ENCODE results near the gene CCDC107.
"Not testable (repeated sequence)": the region's sequence is repeated elsewhere in the genome, so short reads cannot be mapped to it uniquely, and the experiment has no call there.

Gene CCDC107

DNA sequence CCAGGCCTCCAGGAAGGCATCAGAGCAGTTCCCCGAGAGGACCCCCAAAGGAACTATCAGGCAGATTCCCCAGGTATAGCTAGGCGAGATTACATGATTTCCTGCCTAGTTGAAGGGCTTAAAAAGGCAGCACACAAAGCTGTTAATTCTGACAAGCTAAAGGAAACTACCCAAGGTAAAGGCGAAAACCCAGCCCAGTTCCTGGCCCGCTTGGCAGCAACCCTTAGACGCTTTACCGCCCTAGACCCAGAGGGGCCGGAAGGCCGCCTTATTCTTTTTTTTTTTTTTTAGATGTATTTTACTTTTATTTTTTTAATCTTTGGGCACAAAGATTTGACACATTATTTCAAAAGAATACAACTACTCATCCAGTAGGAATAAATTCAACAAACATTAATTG, 19.3 kb upstream of the CCDC107 start:
- not testable (repeated sequence) for DNase-seq

DNA sequence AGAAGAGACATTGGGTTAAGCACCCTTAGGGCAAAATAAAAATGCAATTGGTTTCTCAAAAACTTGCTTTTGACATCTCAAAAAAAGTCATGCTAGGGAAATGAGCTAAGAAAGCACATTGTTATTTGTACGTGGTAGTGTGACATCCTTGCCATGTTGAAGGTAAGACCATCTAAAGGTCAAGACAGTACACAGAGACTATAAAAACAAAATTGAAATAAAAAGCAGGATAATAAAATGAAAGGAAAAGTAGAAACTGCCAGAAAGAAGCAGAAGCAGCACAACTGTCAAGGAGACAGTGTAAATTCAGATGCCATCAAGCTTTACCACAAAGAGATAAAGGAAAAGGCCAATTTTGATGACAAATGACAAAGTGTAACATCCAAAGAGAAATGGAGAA, 18.9 kb upstream of the CCDC107 start:
- DNase-seq, result not testable (repeated sequence)

DNA sequence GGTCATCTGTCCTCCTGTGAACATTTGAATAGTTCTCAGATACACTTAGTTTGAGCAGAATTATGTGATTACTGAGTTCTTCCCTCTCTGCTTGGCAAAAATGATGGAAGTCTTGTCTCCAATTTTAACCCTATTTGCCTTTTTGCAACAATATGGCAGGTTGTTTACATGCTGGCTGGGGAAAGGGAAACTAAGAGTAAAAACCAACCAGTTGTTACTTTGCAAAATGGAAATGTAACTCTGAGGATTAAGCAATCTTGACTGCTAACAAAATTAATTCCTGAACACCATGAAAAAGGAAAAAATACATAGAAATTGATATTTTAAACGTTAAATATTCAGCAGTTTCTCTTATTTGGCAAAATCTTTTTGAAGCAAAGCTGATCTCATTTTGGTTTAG, 18.5 kb upstream of the CCDC107 start:
- no peak for DNase-seq

DNA sequence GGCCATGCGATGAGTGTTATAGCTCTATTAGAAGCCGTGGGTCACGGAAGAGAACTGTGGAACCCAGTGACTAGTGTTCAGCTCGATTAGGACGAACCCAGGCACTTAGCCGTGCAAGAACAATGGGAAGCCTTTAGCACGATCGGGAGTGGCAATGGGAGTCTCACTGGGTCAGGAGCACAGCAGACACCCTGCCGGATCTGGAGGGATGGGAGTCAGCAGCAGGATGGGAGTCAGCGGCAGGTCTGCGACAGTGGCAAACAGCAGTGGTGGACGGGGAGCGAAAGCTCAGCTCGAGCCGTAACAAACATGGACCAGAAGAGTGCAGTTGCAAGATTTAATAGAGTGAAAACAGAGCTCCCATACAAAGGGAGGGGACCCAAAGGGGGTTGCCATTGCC, 17.7 kb upstream of the CCDC107 start:
- DNase-seq, result not testable (repeated sequence)

DNA sequence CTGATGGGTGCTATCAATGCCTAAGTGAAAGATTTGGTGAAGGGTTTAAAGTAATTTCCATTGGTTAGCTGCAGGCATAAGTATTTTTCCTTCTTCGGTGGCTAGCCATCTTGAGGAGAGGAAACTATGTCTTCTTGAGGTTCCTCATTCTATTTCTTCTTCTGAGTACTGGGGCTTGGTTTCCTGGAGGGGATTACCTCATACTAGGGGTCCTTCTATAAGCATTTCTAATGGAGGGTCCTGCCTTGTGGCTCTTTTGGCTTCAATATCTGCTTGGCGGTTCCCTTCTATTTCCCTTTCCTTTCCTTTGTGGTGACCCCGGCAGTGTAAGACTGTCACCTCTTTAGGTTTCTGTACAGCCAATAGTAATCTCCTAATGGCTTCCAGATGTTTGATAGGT, 16.6 kb upstream of the CCDC107 start:
- DNase-seq, result not testable (repeated sequence)

DNA sequence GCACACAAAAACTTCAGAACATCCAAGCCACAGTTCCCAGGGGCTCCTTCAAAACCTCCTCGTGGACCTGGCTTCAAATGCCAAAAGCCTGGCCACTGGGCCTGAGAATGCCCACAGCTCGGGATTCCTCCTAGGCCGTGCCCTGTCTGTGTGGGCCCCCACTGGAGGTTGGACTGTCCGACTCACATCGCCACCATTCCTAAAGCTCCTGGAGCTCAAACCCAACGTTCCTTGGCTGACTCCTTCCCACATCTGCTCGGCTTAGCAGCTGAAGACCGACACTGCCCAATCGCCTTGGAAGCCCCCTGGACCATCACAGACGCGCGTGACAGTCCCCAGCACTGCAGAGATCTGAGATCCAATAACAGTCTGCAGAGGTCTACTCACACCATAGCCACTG, 15.0 kb upstream of the CCDC107 start:
- DNase-seq, result no peak

DNA sequence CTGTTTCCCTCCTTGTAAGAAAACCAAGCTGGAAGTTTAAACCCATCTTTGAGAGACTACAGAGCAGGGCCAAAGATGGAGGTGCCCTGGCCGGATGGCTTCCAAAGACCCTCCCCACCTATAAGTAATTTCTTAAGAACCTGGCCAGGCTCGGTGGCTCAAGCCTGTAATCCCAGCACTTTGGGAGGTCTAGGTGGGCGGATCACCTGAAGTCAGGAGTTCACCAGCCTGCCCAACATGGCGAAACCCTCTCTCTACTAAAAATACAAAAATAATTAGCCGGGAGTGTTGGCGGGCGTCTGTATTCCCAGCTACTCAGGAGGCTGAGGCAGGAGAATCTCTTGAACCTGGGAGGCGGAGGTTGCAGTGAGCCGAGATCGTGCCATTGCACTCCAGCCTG, 12.4 kb upstream of the CCDC107 start:
- DNase-seq, result not testable (repeated sequence)

DNA sequence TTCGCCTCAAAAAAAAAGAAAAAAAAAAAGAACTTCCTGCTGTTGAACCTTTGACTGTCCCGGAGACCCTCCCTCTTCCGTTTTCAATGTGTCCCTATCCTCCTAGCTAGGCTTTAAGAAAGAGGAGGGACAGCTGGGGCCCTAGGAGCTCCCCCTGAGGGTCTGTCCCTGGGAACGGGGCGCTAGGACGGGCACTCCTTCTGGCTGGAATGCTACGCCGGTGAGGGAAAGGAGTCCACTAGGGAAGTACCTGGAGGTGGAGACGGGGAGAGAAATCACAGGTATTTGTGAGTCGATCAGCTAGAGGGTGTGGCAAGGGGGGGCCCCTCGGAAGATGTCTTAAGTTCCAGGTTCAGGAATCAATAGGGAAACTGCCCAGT, 11.9 kb upstream of the CCDC107 start:
- no peak for DNase-seq

DNA sequence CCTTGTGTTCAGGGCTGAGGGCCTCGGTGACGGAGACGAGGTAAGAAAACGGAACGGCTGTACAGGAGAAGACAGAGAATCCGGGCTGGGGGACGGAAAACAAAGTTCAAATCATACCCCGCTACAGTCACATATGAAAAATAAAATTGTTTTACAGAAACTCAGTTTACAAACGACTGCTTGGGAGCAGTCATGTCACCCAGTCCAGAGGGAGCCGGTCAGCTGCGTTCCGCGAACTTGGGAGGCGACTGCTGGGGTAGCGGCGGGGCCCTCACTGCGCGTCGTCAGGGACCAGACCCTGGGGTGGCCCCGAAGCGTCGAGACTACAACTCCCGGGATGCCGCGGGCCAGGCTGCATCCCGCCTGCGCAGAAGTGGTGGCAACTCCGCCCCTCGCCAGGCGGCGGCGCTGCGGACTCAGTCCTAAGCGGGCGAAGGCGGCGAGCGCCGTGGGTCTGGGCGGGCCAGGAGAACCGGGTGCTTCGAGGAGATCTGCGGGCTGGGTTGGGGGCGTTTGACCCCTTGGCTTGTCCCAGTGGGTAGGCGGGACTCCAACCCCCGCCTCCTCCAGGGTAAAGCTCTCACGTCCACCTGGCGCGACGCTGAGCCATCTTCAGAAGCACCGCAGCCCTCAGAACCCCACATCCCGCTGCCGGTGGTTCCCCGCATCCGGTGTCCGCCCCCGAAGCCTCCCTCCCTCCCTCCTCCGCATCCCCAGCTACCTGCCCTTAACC, 11.4 kb upstream of the CCDC107 start:
- peak; percentile 87 for DNase-seq

DNA sequence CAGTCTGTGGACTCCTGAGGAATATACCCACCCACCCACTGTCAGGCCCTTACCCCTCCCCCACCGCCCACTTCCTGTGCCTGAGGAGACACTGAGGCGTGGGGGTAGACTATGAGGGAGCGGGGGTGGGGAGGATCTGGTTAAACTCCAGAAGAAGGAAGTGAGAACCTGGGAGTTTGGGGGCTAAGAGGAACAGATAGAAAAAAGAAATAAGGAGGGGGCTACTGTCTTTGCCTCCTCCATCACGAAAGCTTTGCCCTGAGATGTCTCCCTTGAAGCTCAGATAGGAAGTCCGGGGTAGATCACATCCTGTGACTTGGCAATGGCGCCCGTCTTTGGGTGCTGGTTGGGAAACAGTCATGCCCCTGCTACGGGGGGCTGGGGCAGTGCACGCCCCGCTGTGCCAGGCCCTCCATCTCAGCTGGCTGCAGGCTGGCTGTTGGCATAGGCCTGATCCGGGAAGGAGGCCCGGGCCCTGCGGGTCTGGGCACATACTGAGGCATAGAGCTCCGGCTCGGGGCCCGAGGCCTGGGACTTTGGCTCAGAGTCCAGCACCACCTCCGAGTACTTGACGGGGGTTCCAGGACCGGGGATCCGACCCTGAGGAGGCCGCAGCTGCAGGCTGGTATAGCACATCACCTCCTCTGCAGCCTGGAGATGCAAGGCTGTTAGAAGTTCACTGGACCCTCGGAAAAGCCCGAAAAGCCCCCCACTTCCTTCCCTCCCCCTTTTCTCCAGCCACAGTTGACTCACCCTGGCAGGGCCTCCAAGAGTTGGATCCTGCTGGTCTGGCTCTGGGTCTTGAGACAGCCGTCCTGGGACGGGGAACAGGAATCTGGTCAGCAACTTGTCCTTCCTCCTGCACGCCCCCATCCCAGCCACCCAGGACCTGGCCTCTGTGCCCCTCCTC, 8.4 kb upstream of the CCDC107 start:
- no peak for DNase-seq

DNA sequence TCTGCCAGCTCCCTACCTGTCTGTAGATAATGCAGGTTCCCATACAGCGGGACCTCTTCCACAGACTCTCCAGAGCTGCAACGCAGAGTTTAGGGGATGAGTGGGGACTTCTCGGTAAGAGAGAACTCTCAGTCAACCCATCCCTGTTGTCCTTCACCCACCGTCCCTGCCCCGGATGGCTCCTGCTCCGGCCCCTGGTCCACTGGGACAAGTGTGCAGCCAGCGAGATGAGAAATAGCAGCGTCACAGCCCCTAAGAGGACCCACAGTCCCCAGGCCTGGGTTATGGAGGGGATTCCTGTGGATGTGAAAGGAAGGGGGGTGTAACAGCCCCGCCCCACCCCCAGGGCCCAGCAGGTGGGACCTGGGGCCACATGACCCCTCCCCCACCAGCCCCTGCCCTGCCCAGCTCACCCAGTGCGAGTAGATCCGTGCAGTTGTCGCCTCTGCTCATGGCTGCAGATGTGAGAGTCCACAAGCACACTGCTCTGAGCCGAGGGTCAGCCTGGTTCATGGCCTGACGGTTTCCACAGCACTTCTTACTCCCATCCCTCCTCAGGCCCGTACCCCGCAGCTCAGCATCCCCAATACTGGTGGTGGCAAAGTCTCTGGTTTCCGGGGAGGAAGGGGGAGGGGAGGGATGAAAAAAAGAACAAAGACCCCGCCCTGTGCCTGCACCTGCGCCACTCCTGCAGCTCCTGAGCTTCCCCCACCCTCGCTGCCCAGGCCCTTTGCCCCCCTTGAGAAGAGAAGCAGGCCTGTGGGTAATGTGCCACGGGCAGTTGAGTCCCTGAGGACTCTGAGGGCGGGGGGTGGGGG, 7.5 kb upstream of the CCDC107 start, which contains the start of gene SIT1:
SIT1 (minus strand) TSS at position 591 of the 818 bp plus-strand sequence; CDS start at position 513, 78 bp downstream.
- no peak for DNase-seq

DNA sequence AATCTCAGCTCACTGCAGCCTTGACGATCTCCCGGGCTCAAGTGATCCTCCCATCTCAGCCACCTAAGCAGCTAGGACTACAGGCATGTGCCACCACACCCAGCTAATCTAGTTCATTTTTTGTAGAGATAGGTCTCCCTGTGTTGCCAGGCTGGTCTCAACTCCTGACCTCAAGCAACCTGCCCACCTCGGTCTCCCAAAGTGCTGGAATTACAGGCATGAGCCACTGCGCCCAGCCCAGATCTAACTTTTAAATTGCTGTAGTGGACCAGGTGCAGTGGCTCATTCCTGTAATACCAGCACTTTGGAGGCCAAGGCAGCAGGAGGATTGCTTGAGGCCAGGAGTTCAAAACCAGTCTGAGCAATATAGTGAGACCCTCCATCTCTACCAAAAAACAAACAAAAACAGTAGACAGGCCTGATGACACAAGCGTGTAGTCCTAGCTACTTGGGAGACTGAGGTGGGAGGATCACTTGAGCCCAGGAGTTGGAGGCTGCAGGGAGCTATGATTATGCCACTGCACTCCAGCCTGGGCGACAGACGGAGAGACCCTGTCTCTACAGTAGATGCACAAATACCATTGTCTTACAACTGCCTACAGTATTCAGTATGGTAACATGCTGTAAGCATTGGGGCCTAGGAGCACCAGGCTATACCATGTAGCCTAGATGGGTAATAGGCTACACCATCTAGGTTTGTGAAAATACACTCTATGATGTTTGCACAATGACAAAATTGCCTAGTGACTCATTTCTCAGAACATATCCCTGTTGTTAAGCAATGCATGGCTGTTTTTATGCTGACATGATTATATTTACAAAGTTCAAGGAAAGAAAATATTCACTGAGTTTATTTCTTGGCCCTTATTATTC, 5.9 kb upstream of the CCDC107 start:
- DNase-seq, result no peak

DNA sequence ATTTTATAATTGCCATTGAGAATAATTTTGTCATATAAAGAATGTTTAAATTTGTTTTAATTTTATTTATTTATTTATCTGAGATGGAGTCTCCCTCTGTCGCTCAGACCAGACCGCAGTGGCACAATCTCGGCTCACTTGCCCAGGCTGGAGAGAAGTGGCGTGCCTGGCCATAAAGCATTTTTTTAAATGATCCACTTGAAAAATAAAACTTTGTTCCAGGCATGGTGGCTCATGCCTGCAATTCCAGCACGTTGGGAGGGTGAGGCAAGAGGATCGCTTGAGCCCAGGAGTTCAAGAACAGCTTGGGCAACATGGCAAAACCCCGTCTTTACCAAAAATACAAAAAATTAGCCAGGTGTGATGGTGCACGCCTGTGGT, 5.3 kb upstream of the CCDC107 start:
- no peak for DNase-seq

DNA sequence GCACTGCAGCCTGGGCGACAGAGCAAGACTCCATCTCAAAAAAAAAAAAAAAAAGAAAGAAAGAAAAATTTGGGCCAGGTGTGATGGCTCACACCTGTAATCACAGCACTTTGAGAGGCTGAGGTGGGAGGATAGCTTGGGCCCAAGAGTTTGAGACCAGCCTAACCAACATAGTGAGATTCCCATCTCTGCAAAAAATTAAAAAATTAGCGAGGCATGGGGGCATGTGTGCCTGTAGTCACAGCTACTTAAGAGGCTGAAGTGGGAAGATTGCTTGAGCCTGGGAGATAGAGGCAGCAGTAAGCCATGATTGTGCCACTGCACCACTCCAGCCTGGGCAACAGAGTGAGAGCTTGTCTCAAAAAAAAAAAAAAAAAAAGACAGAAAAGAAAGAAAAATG, 4.5 kb upstream of the CCDC107 start:
- DNase-seq, result no peak

DNA sequence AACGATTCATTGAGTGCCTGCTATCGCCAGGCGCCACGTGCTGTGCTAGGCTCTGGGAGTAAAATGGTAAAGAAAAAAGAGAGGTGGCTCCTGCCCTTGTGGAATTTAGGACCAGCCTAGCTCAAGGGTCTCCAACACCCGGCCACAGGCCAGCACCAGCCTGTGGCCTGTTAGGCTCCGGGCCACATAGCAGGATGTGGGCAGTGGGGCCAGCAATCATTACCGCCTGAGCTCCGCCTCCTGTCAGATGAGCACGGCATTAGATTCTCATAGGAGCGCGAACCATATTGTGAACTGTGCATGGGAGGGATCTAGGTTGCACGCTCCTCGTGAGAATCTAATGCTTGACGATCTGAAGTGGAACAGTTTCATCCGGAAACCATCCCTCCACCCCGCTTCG, 1.7 kb upstream of the CCDC107 start:
- DNase-seq, result no peak

DNA sequence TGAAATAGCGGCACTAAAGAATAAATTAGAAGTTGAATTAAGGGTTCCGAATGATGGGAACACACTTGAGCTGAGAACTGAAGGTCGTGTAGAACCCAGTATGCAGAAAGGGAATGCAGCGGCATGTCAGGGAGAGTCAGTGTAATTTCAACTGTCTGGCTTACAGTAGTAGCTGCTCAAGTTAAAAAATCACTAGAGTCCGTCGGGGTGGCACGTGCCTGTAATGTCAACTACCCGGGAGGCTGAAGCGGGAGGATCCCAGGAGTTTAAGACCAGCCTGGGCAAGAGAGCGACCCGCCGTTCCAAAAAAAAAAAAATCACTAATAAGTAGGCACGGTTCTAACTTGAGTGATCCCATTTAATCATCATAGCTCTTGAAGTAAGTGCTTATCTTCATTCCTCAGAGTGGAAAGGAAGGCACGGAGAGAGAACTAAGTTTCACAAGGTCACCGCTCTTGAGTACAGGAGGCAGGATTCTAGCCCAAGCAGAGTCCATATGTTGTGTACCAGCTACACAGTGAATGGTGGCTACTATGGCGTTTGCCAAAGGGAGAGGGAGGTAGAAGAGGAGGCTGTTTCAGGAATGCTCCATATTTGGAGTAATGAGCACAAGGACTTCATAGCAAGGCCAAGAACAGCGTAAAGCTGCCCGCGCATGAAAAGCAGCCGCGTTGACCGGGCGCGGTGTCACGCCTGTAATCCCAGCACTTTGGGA, 1.1 kb upstream of the CCDC107 start:
- DNase-seq, result no peak

DNA sequence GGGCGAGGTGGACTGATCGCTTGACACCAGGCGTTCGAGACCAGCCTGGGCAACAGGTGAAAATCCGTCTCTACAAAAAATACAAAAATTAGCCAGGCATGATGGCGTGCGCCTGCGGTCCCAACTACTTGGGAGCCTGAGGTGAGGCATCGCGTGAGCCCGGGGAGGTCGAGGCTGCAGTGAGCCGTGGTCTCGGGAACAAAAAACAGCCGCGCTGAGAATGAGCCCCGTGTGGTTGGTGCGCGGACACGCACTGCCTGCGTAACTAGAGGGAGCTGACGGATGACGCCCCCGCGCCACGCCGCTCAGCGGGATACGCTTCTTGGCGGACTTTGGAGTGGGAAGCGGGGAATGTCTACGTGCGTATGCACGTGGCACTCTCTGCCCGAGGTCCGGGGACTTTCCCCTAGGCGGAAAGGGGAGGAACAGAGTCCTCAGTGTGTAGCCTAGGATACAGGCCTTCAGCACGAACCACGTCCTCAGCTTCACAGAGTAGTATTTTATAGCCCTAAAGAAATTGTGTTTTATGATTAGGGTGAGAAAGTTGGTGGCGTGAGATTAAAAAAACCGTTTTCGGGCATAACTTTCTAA, 451 bp upstream of the CCDC107 start, which contains the start of gene RMRP:
RMRP (minus strand) TSS at position 474 of the 591 bp plus-strand sequence.
- DNase-seq, result peak; percentile 71

DNA sequence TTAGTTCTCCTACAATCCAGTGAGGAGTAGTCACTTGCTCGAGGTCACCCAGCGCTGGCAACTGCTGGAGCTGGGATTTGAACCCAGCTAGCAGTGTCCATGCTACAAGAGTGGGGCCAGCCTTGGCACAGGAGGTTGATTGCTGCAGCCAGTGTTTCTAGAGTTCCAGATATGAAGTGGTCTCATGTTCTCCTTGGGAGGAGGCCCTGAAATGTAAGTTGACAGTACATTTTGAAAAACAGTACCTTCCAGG, 802 bp downstream of the CCDC107 start:
- DNase-seq, result no peak

DNA sequence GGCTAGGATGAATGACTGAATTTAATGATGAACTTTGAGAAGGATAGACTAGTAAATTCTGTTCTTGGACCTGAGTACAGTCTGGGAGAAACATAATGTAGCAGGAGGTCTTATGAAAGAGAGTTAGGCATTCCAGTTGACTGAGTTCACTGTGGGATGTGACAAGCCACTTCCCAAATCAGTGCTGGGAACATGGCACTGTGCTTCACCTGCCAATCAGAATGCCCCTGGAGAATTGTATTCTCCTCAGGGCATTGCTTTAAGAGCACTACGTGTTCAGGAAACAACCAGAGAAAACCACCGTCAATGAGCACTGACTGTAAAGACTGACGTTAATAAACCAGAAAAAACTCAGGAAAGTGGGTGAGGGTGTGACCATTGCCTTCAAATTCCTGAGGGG, 1.2 kb downstream of the CCDC107 start:
- DNase-seq, result no peak

DNA sequence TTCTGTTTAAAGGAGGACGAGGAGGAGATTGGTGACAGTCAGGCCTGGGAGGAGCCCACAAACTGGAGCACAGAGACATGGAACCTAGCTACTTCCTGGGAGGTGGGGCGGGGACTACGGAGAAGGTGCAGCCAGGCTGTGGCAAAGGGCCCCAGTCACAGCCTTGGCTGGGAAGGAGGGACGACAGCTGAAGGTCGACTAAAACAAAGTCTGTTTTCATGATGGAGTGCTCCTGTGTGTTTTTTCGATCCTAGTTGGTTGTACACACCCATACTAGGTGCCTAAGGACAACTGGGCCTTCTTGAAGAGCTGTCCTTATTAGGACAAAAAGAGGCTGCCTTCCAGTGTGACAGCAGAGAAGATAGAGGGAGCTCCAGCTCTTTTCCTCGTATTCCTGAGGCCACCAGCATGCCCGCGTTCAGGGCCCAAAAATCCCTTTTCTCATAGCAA, 2.9 kb downstream of the CCDC107 start:
- no peak for DNase-seq

DNA sequence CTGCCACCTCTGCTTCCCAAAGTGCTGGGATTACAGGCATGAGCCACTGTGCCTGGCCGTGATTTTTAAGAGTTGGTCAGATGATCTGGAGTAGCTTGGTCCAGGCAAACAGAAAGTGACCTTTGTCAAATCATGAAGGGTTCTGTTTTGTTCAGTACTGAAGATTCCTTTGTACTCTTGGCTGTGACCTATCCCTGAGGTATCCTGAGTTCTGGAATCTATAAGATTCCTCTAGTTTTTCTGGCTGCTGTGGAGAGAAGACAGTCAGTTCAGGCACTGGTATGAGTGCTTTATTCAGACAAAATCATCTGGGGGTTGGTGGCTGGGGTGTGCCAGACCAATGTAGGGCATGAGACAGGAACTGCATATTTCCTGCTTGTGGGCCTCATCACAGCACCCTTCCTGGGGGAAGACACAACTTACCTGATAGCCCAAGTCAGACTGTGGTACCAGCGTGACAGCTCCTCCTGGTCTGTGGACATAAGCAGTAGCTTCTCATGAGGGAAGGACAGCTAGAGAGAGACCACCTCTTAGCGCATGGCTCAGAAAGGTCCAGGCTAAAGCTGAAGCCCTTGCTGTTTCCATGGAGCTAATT, 3.8 kb downstream of the CCDC107 start:
- DNase-seq, result no peak

Data from activated gamma-delta T cell (primary cell).